ENCODE data around the gene DYNLT1. TPM values are rescaled to one million over a fixed set of nuclear protein-coding genes. Genes with fewer than 3 reads are reported as not detected.
A peak's percentile ranks its signal among the peaks of the same experiment; 100 is the strongest.
"Not testable (repeated sequence)": the region's sequence is repeated elsewhere in the genome, so short reads cannot be mapped to it uniquely, and the experiment has no call there.

The DYNLT1 gene
- total and polyA plus RNA-seq, 2 of the 13 experiments (the other 11 are each of a cell fraction or from before 2014, with no cell fraction given), result 108 to 171 TPM

DNA sequence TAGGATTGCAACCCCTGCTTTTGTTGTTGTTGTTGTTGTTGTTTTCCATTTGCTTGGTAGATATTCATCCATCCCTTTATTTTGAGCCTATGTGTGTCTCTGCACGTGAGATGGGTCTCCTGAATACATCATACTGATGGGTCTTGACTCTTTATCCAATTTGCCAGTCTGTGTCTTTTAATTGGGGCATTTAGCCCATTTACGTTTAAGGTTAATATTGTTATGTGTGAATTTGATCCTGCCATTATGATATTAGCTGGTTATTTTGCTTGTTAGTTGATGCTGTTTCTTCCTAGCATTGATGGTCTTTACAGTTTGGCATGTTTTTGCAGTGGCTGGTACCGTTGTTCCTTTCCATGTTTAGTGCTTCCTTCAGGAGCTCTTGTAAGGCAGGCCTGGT is 26.3 kb downstream of the DYNLT1 start:
- BruUV-seq (replicated peaks); H3K79me2 ChIP-seq (ENCODE audit: insufficient read depth, low read length); in situ Hi-C loops (cut with HindIII; ENCODE audit: extremely low pct_ligation_motif_present, low pct_unique_long_range_greater_than_20kb); H3K4me2 ChIP-seq (ENCODE audit: low read depth, low read length); H3K27me3 ChIP-seq (ENCODE audit: control insufficient read depth in 1 of 2, insufficient read depth in 2 of 2, low read length in 2 of 2); H4K20me1 ChIP-seq (ENCODE audit: insufficient read depth, low read length); H3K27ac ChIP-seq (ENCODE audit: extremely low read length, insufficient read depth, low read length); H3K9ac ChIP-seq (ENCODE audit: insufficient read depth, low read depth, low read length); H3K4me1 ChIP-seq (ENCODE audit: insufficient read depth, low read length); H2AFZ ChIP-seq (ENCODE audit: low read length); ATAC-seq; H3K9me3 ChIP-seq (ENCODE audit: low read length); H3K4me3 ChIP-seq (replicated peaks in 1 of 3; ENCODE audit: insufficient read depth in 1 of 3, low read depth in 2 of 3, low read length in 3 of 3); DNase-seq (ENCODE audit: low spot score); intact Hi-C loops (cut with micrococcal nuclease; ENCODE audit: unreplicated experiment); CTCF ChIA-PET (ENCODE audit: low intra/inter-chr PET ratio, low total read pairs); FAIRE-seq; POLR2A ChIA-PET: not testable (repeated sequence)
- WGBS (ENCODE audit: low lambda C conversion rate), result 98% methylated on average over 3 of the region's 3 CpGs
- H3K36me3 ChIP-seq (replicated peaks in 1 of 2; ENCODE audit: control insufficient read depth in 1 of 2, insufficient read depth in 2 of 2, low read length in 2 of 2), result peaks cover 38 to 62% of the 10 kb centered on the region in 2 experiments

DNA sequence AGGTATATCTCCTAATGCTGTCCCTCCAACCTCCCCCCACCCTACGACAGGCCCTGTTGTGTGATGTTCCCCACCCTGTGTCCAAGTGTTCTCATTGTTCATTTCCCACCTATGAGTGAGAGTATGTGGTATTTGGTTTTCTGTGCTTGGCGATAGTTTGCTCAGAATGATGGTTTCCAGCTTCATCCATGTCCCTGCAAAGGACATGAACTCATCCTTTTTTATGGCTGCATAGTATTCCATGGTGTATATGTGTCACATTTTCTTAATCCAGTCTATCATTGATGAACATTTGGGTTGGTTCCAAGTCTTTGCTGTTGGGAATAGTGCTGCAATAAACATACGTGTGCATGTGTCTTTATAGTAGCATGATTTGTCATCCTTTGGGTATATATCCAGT is 29.9 kb downstream of the DYNLT1 start:
- H3K9me3 ChIP-seq (ENCODE audit: low read length); intact Hi-C loops (cut with micrococcal nuclease; ENCODE audit: unreplicated experiment); CTCF ChIA-PET (ENCODE audit: low intra/inter-chr PET ratio, low total read pairs); H3K27ac ChIP-seq (ENCODE audit: extremely low read length, insufficient read depth, low read length); H3K27me3 ChIP-seq (ENCODE audit: control insufficient read depth in 1 of 2, insufficient read depth in 2 of 2, low read length in 2 of 2); H3K4me2 ChIP-seq (ENCODE audit: low read depth, low read length); H3K9ac ChIP-seq (ENCODE audit: insufficient read depth, low read depth, low read length); H3K4me3 ChIP-seq (replicated peaks in 1 of 3; ENCODE audit: insufficient read depth in 1 of 3, low read depth in 2 of 3, low read length in 3 of 3); H3K79me2 ChIP-seq (ENCODE audit: insufficient read depth, low read length); BruUV-seq (replicated peaks); H2AFZ ChIP-seq (ENCODE audit: low read length); DNase-seq (ENCODE audit: low spot score); FAIRE-seq; ATAC-seq; H4K20me1 ChIP-seq (ENCODE audit: insufficient read depth, low read length); H3K4me1 ChIP-seq (ENCODE audit: insufficient read depth, low read length); POLR2A ChIA-PET; in situ Hi-C loops (cut with HindIII; ENCODE audit: extremely low pct_ligation_motif_present, low pct_unique_long_range_greater_than_20kb): not testable (repeated sequence)
- WGBS (ENCODE audit: low lambda C conversion rate), result 98% methylated on average over 3 of the region's 3 CpGs
- H3K36me3 ChIP-seq (replicated peaks in 1 of 2; ENCODE audit: control insufficient read depth in 1 of 2, insufficient read depth in 2 of 2, low read length in 2 of 2), result peaks cover 37 to 63% of the 10 kb centered on the region in 2 experiments
- TF ChIP-seq ZNF260 (CRISPR knock-in tag; IDR thresholded peaks at IDR 0.05; ENCODE audit: borderline replicate concordance, low read depth), result 0 out of 2 replicates have a peak, but pooled peaks have one; percentile 66
- peak; percentile 23; the same call in 1 of the 2 replicates for TF ChIP-seq ZMYM3 (CRISPR knock-in tag; IDR thresholded peaks at IDR 0.05)
- TF ChIP-seq FOXK2 (IDR thresholded peaks at IDR 0.05), result 0 out of 2 replicates have a peak, but pooled peaks have one; percentile 24
